ENCODE results near the gene PGAP3.

PGAP3 gene

GRCh38 chr17:39716879-39717536, 29.2 kb upstream of the PGAP3 start:
- peaks cover 23% of the 10 kb centered on the region for H3K79me1 ChIP-seq (replicated peaks; ENCODE audit: low read length, poor library complexity, severe bottlenecking)
- H3K14ac ChIP-seq (ENCODE audit: low read length in 2 of 2): no peak overlapping the region
- H3K4me2 ChIP-seq (ENCODE audit: low read length, poor library complexity, severe bottlenecking): no peak overlapping the region
- 94% methylated on average over 11 of the region's 11 CpGs for WGBS
- peaks cover 61 to 67% of the 10 kb centered on the region in 2 experiments for H3K36me3 ChIP-seq (ENCODE audit: control insufficient read depth in 1 of 2, insufficient read depth in 2 of 2, low read depth in 1 of 2, low read length in 2 of 2)
- no peak overlapping the region for H4K91ac ChIP-seq (ENCODE audit: low read length)
- H2BK12ac ChIP-seq (ENCODE audit: low read length in 2 of 2): no peak overlapping the region
- H3K23ac ChIP-seq (ENCODE audit: low read length in 2 of 2): no peak overlapping the region
- no peak overlapping the region for H2AFZ ChIP-seq (ENCODE audit: low read depth, low read length)
- H3K9ac ChIP-seq (ENCODE audit: low read length): no peak overlapping the region
- H2BK120ac ChIP-seq (ENCODE audit: low read depth, low read length): no peak overlapping the region
- no peak overlapping the region for H4K8ac ChIP-seq (ENCODE audit: low read length)
- H3K4ac ChIP-seq (ENCODE audit: low read depth in 1 of 2, low read length in 2 of 2): no peak overlapping the region
- H3K4me1 ChIP-seq (ENCODE audit: control insufficient read depth, insufficient read depth, low read depth, low read length): peaks cover 5% of the 10 kb centered on the region
- H3K4me3 ChIP-seq (ENCODE audit: insufficient read depth in 1 of 2, low read depth in 1 of 2, low read length in 2 of 2): no peak overlapping the region
- H3K27me3 ChIP-seq (ENCODE audit: control insufficient read depth in 1 of 2, insufficient read depth in 1 of 2, low read length in 2 of 2): no peaks in the 10 kb centered on the region
- H3K18ac ChIP-seq (ENCODE audit: low read depth in 1 of 2, low read length in 2 of 2): no peak overlapping the region
- no peak overlapping the region for H3K27ac ChIP-seq (ENCODE audit: low read length, poor library complexity, severe bottlenecking)
- no peaks in the 10 kb centered on the region for H3K9me3 ChIP-seq (ENCODE audit: control insufficient read depth, low read length)
- H2AK5ac ChIP-seq (ENCODE audit: low read length, severe bottlenecking): no peak overlapping the region
- H2BK5ac ChIP-seq (ENCODE audit: low read depth, low read length, poor library complexity, severe bottlenecking): no peak overlapping the region
- H2BK15ac ChIP-seq (ENCODE audit: low read depth, poor library complexity, severe bottlenecking): no peak overlapping the region
- no peak for DNase-seq

GRCh38 chr17:39716073-39716818, 28.4 kb upstream of the PGAP3 start:
- H3K18ac ChIP-seq (ENCODE audit: low read depth in 1 of 2, low read length in 2 of 2): no peak overlapping the region
- DNase-seq: no peak
- H2BK12ac ChIP-seq (ENCODE audit: low read length in 2 of 2): no peak overlapping the region
- H4K91ac ChIP-seq (ENCODE audit: low read length): no peak overlapping the region
- H3K23ac ChIP-seq (ENCODE audit: low read length in 2 of 2): no peak overlapping the region
- no peak overlapping the region for H2BK15ac ChIP-seq (ENCODE audit: low read depth, poor library complexity, severe bottlenecking)
- peak overlapping the region; percentile 18 for H2AK5ac ChIP-seq (ENCODE audit: low read length, severe bottlenecking)
- H3K9me3 ChIP-seq (ENCODE audit: control insufficient read depth, low read length): no peaks in the 10 kb centered on the region
- H2AFZ ChIP-seq (ENCODE audit: low read depth, low read length): no peak overlapping the region
- no peak overlapping the region for H3K4me2 ChIP-seq (ENCODE audit: low read length, poor library complexity, severe bottlenecking)
- no peak overlapping the region for H2BK120ac ChIP-seq (ENCODE audit: low read depth, low read length)
- no peak overlapping the region for H2BK5ac ChIP-seq (ENCODE audit: low read depth, low read length, poor library complexity, severe bottlenecking)
- H3K14ac ChIP-seq (ENCODE audit: low read length in 2 of 2): no peak overlapping the region
- H3K4me1 ChIP-seq (ENCODE audit: control insufficient read depth, insufficient read depth, low read depth, low read length): peaks cover 5% of the 10 kb centered on the region
- peaks cover 25% of the 10 kb centered on the region for H3K79me1 ChIP-seq (replicated peaks; ENCODE audit: low read length, poor library complexity, severe bottlenecking)
- no peak overlapping the region for H3K4me3 ChIP-seq (ENCODE audit: insufficient read depth in 1 of 2, low read depth in 1 of 2, low read length in 2 of 2)
- no peak overlapping the region for H3K4ac ChIP-seq (ENCODE audit: low read depth in 1 of 2, low read length in 2 of 2)
- WGBS: 99% methylated on average over 12 of the region's 15 CpGs
- no peak overlapping the region for H4K8ac ChIP-seq (ENCODE audit: low read length)
- H3K27me3 ChIP-seq (ENCODE audit: control insufficient read depth in 1 of 2, insufficient read depth in 1 of 2, low read length in 2 of 2): no peaks in the 10 kb centered on the region
- H3K36me3 ChIP-seq (ENCODE audit: control insufficient read depth in 1 of 2, insufficient read depth in 2 of 2, low read depth in 1 of 2, low read length in 2 of 2): peaks cover 68 to 72% of the 10 kb centered on the region in 2 experiments
- H3K9ac ChIP-seq (ENCODE audit: low read length): no peak overlapping the region
- H3K27ac ChIP-seq (ENCODE audit: low read length, poor library complexity, severe bottlenecking): no peak overlapping the region

- H2BK12ac ChIP-seq (ENCODE audit: low read length in 2 of 2): no peak overlapping the region
- no peak overlapping the region for H2AFZ ChIP-seq (ENCODE audit: low read depth, low read length)
- H4K8ac ChIP-seq (ENCODE audit: low read length): no peak overlapping the region
- peaks cover 70 to 73% of the 10 kb centered on the region in 2 experiments for H3K36me3 ChIP-seq (ENCODE audit: control insufficient read depth in 1 of 2, insufficient read depth in 2 of 2, low read depth in 1 of 2, low read length in 2 of 2)
- no peak for DNase-seq
- H2BK120ac ChIP-seq (ENCODE audit: low read depth, low read length): no peak overlapping the region
- H3K4me1 ChIP-seq (ENCODE audit: control insufficient read depth, insufficient read depth, low read depth, low read length): peaks cover 5% of the 10 kb centered on the region
- no peak overlapping the region for H3K27ac ChIP-seq (ENCODE audit: low read length, poor library complexity, severe bottlenecking)
- no peak overlapping the region for H3K9ac ChIP-seq (ENCODE audit: low read length)
- H3K4me3 ChIP-seq (ENCODE audit: insufficient read depth in 1 of 2, low read depth in 1 of 2, low read length in 2 of 2): no peak overlapping the region
- no peak overlapping the region for H3K23ac ChIP-seq (ENCODE audit: low read length in 2 of 2)
- no peak overlapping the region for H4K91ac ChIP-seq (ENCODE audit: low read length)
- WGBS: 96% methylated on average over 18 of the region's 18 CpGs
- no peaks in the 10 kb centered on the region for H3K9me3 ChIP-seq (ENCODE audit: control insufficient read depth, low read length)
- H3K4me2 ChIP-seq (ENCODE audit: low read length, poor library complexity, severe bottlenecking): no peak overlapping the region
- H2BK5ac ChIP-seq (ENCODE audit: low read depth, low read length, poor library complexity, severe bottlenecking): no peak overlapping the region
- no peak overlapping the region for H2BK15ac ChIP-seq (ENCODE audit: low read depth, poor library complexity, severe bottlenecking)
- no peaks in the 10 kb centered on the region for H3K27me3 ChIP-seq (ENCODE audit: control insufficient read depth in 1 of 2, insufficient read depth in 1 of 2, low read length in 2 of 2)
- H3K18ac ChIP-seq (ENCODE audit: low read depth in 1 of 2, low read length in 2 of 2): no peak overlapping the region
- no peak overlapping the region for H2AK5ac ChIP-seq (ENCODE audit: low read length, severe bottlenecking)
- peaks cover 25% of the 10 kb centered on the region for H3K79me1 ChIP-seq (replicated peaks; ENCODE audit: low read length, poor library complexity, severe bottlenecking)
- no peak overlapping the region for H3K4ac ChIP-seq (ENCODE audit: low read depth in 1 of 2, low read length in 2 of 2)
- no peak overlapping the region for H3K14ac ChIP-seq (ENCODE audit: low read length in 2 of 2)
Observed at GRCh38 chr17:39715375-39716072, 27.7 kb upstream of the PGAP3 start.

GRCh38 chr17:39714234-39714633, 26.4 kb upstream of the PGAP3 start:
- no peak overlapping the region for H3K18ac ChIP-seq (ENCODE audit: low read depth in 1 of 2, low read length in 2 of 2)
- no peak overlapping the region for H4K8ac ChIP-seq (ENCODE audit: low read length)
- no peak overlapping the region for H2BK15ac ChIP-seq (ENCODE audit: low read depth, poor library complexity, severe bottlenecking)
- H2BK120ac ChIP-seq (ENCODE audit: low read depth, low read length): no peak overlapping the region
- H2AK5ac ChIP-seq (ENCODE audit: low read length, severe bottlenecking): no peak overlapping the region
- H2AFZ ChIP-seq (ENCODE audit: low read depth, low read length): no peak overlapping the region
- H3K36me3 ChIP-seq (ENCODE audit: control insufficient read depth in 1 of 2, insufficient read depth in 2 of 2, low read depth in 1 of 2, low read length in 2 of 2): peaks cover 70 to 75% of the 10 kb centered on the region in 2 experiments
- H3K4me1 ChIP-seq (ENCODE audit: control insufficient read depth, insufficient read depth, low read depth, low read length): peaks cover 2% of the 10 kb centered on the region
- H3K14ac ChIP-seq (ENCODE audit: low read length in 2 of 2): no peak overlapping the region
- H3K27ac ChIP-seq (ENCODE audit: low read length, poor library complexity, severe bottlenecking): no peak overlapping the region
- no peaks in the 10 kb centered on the region for H3K9me3 ChIP-seq (ENCODE audit: control insufficient read depth, low read length)
- H3K4ac ChIP-seq (ENCODE audit: low read depth in 1 of 2, low read length in 2 of 2): no peak overlapping the region
- H2BK5ac ChIP-seq (ENCODE audit: low read depth, low read length, poor library complexity, severe bottlenecking): no peak overlapping the region
- no peak overlapping the region for H3K4me3 ChIP-seq (ENCODE audit: insufficient read depth in 1 of 2, low read depth in 1 of 2, low read length in 2 of 2)
- no peak for DNase-seq
- WGBS: 98% methylated on average over 3 of the region's 4 CpGs
- H3K79me1 ChIP-seq (replicated peaks; ENCODE audit: low read length, poor library complexity, severe bottlenecking): peaks cover 31% of the 10 kb centered on the region
- H2BK12ac ChIP-seq (ENCODE audit: low read length in 2 of 2): no peak overlapping the region
- H3K27me3 ChIP-seq (ENCODE audit: control insufficient read depth in 1 of 2, insufficient read depth in 1 of 2, low read length in 2 of 2): no peaks in the 10 kb centered on the region
- no peak overlapping the region for H3K4me2 ChIP-seq (ENCODE audit: low read length, poor library complexity, severe bottlenecking)
- H3K9ac ChIP-seq (ENCODE audit: low read length): no peak overlapping the region
- no peak overlapping the region for H3K23ac ChIP-seq (ENCODE audit: low read length in 2 of 2)
- H4K91ac ChIP-seq (ENCODE audit: low read length): no peak overlapping the region

All from mesenchymal stem cell (in vitro differentiated cells and primary cell).